ENCODE results near the gene ATP5IF1.

- TF ChIP-seq STAT3 (IDR thresholded peaks at IDR 0.05; ENCODE audit: low read depth, low read length) (no peak), ZNF384 (IDR thresholded peaks at IDR 0.05; ENCODE audit: borderline replicate concordance, low read depth, low read length) (no peak), JUNB (IDR thresholded peaks at IDR 0.05) (no peak), EZH2 (IDR thresholded peaks at IDR 0.05; ENCODE audit: borderline replicate concordance, control insufficient read depth, low read depth, low read length) (no peak), SUPT20H (IDR thresholded peaks at IDR 0.05; ENCODE audit: borderline replicate concordance, control insufficient read depth, low read depth, low read length) (no peak), FOS (IDR thresholded peaks at IDR 0.05; ENCODE audit: borderline replicate concordance, extremely low read depth, insufficient read length) (no peak), CHD1 (IDR thresholded peaks at IDR 0.05; ENCODE audit: low read depth, low read length) (no peak), BRCA1 (IDR thresholded peaks at IDR 0.05; ENCODE audit: low read depth, low read length) (no peak), POLR2A (IDR thresholded peaks at IDR 0.05; ENCODE audit: low read depth, low read length) (no peak), CBFB (IDR thresholded peaks at IDR 0.05; ENCODE audit: low read depth) (no peak), LARP7 (IDR thresholded peaks at IDR 0.05) (no peak), ZNF24 (IDR thresholded peaks at IDR 0.05) (no peak), SIN3A (IDR thresholded peaks at IDR 0.05; ENCODE audit: low read depth, low read length) (no peak)
- TF ChIP-seq, protein P1, sequence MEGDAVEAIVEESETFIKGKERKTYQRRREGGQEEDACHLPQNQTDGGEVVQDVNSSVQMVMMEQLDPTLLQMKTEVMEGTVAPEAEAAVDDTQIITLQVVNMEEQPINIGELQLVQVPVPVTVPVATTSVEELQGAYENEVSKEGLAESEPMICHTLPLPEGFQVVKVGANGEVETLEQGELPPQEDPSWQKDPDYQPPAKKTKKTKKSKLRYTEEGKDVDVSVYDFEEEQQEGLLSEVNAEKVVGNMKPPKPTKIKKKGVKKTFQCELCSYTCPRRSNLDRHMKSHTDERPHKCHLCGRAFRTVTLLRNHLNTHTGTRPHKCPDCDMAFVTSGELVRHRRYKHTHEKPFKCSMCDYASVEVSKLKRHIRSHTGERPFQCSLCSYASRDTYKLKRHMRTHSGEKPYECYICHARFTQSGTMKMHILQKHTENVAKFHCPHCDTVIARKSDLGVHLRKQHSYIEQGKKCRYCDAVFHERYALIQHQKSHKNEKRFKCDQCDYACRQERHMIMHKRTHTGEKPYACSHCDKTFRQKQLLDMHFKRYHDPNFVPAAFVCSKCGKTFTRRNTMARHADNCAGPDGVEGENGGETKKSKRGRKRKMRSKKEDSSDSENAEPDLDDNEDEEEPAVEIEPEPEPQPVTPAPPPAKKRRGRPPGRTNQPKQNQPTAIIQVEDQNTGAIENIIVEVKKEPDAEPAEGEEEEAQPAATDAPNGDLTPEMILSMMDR (IDR thresholded peaks at IDR 0.05 in 2 of 3, conservative IDR thresholded peaks at IDR 0.05 in 1 of 3; ENCODE audit: control insufficient read depth in 2 of 3, extremely low read depth in 1 of 3, insufficient read depth in 1 of 3, low read depth in 3 of 3, low read length in 3 of 3), result no peak
These were observed 14.0 kb downstream of the ATP5IF1 start for GRCh38 chr1:28249866-28250295.
